ENCODE data around the gene RAB44. TPM values are rescaled to one million over a fixed set of nuclear protein-coding genes. Genes with fewer than 3 reads are reported as not detected.

The RAB44 gene
- total and polyA plus RNA-seq, 2 of the 13 experiments (the other 11 are each of a cell fraction or from before 2014, with no cell fraction given): not detected

DNA sequence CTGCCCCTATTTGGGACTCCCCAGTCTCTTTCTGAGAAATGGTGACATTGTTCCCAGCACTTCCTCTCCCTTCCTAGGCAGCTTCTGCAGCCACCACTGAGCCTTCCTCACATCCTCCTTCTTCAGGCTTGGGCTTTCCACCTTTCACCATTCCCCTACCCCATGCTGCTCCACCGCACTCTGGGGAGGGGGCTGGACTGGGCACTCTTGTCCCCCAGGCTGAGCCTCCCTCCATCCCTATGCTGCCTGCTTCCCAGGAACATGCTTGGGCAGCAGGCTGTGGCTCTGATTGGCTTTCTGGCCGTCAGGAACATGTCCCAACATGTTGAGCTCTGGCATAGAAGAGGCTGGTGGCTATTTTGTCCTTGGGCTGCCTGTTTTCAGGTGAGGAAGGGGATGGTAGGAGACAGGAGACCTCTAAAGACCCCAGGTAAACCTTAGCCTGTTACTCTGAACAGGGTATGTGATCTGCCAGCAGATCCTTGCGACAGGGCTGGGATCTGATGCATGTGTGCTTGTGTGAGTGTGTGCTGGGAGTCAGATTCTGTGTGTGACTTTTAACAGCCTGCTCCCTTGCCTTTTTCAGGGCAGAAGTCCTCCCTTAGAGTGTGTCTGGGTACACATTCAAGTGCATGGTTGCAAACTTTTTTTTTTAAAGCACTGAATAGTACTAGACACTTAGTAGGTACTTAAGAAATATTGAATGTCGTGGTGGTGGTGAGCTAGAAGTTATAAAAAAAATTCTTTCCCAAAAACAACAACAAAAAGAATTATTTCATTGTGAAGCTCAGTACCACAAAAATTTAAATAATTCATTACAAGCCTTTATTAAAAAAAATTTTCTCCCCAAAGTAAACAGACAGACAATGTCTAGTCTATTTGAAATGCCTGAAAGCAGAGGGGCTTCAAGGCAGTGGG, 21.2 kb upstream of the RAB44 start (continued):
- TF ChIP-seq, protein P1, sequence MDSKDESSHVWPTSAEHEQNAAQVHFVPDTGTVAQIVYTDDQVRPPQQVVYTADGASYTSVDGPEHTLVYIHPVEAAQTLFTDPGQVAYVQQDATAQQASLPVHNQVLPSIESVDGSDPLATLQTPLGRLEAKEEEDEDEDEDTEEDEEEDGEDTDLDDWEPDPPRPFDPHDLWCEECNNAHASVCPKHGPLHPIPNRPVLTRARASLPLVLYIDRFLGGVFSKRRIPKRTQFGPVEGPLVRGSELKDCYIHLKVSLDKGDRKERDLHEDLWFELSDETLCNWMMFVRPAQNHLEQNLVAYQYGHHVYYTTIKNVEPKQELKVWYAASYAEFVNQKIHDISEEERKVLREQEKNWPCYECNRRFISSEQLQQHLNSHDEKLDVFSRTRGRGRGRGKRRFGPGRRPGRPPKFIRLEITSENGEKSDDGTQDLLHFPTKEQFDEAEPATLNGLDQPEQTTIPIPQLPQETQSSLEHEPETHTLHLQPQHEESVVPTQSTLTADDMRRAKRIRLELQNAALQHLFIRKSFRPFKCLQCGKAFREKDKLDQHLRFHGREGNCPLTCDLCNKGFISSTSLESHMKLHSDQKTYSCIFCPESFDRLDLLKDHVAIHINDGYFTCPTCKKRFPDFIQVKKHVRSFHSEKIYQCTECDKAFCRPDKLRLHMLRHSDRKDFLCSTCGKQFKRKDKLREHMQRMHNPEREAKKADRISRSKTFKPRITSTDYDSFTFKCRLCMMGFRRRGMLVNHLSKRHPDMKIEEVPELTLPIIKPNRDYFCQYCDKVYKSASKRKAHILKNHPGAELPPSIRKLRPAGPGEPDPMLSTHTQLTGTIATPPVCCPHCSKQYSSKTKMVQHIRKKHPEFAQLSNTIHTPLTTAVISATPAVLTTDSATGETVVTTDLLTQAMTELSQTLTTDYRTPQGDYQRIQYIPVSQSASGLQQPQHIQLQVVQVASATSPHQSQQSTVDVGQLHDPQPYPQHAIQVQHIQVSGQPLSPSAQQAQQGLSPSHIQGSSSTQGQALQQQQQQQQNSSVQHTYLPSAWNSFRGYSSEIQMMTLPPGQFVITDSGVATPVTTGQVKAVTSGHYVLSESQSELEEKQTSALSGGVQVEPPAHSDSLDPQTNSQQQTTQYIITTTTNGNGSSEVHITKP (CRISPR knock-in tag; IDR thresholded peaks at IDR 0.05; ENCODE audit: low read depth): no peak
- TF ChIP-seq, protein P2, sequence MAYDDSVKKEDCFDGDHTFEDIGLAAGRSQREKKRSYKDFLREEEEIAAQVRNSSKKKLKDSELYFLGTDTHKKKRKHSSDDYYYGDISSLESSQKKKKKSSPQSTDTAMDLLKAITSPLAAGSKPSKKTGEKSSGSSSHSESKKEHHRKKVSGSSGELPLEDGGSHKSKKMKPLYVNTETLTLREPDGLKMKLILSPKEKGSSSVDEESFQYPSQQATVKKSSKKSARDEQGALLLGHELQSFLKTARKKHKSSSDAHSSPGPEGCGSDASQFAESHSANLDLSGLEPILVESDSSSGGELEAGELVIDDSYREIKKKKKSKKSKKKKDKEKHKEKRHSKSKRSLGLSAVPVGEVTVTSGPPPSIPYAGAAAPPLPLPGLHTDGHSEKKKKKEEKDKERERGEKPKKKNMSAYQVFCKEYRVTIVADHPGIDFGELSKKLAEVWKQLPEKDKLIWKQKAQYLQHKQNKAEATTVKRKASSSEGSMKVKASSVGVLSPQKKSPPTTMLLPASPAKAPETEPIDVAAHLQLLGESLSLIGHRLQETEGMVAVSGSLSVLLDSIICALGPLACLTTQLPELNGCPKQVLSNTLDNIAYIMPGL (CRISPR knock-in tag; IDR thresholded peaks at IDR 0.05; ENCODE audit: borderline replicate concordance in 1 of 2, low read depth in 1 of 2): peak in 1 of 2 experiments; percentile 42; a peak in 1 of 4 replicates
- TF ChIP-seq GABPB1 (CRISPR knock-in tag; IDR thresholded peaks at IDR 0.05): peak; percentile 59
- TF ChIP-seq, protein P3, sequence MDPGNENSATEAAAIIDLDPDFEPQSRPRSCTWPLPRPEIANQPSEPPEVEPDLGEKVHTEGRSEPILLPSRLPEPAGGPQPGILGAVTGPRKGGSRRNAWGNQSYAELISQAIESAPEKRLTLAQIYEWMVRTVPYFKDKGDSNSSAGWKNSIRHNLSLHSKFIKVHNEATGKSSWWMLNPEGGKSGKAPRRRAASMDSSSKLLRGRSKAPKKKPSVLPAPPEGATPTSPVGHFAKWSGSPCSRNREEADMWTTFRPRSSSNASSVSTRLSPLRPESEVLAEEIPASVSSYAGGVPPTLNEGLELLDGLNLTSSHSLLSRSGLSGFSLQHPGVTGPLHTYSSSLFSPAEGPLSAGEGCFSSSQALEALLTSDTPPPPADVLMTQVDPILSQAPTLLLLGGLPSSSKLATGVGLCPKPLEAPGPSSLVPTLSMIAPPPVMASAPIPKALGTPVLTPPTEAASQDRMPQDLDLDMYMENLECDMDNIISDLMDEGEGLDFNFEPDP (CRISPR knock-in tag; conservative IDR thresholded peaks at IDR 0.05): no peak
- TF ChIP-seq SNRNP70 (IDR thresholded peaks at IDR 0.05; ENCODE audit: low read depth, low read length): no peak
- peak; percentile 75 for TF ChIP-seq SAP130 (CRISPR knock-in tag; IDR thresholded peaks at IDR 0.05; ENCODE audit: low read depth)
- peak; percentile 70; the same call in 1 of the 2 replicates for TF ChIP-seq KDM3A (CRISPR knock-in tag; IDR thresholded peaks at IDR 0.05; ENCODE audit: low read depth)
- no peak for TF ChIP-seq ZNF282 (IDR thresholded peaks at IDR 0.05; ENCODE audit: partially characterized antibody)
- no peak for TF ChIP-seq ZNF543 (CRISPR knock-in tag; IDR thresholded peaks at IDR 0.05)
- no peak for TF ChIP-seq EED (CRISPR knock-in tag; IDR thresholded peaks at IDR 0.05)
- no peak; the same call in 1 of the 2 replicates for TF ChIP-seq SMAD1 (CRISPR knock-in tag; IDR thresholded peaks at IDR 0.05; ENCODE audit: borderline replicate concordance, low read depth)
- TF ChIP-seq NONO (IDR thresholded peaks at IDR 0.05): no peak
- peak; percentile 81 for TF ChIP-seq NONO (CRISPR knock-in tag; conservative IDR thresholded peaks at IDR 0.05)
- TF ChIP-seq, protein P4, sequence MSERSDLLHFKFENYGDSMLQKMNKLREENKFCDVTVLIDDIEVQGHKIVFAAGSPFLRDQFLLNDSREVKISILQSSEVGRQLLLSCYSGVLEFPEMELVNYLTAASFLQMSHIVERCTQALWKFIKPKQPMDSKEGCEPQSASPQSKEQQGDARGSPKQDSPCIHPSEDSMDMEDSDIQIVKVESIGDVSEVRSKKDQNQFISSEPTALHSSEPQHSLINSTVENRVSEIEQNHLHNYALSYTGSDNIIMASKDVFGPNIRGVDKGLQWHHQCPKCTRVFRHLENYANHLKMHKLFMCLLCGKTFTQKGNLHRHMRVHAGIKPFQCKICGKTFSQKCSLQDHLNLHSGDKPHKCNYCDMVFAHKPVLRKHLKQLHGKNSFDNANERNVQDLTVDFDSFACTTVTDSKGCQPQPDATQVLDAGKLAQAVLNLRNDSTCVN (CRISPR knock-in tag; IDR thresholded peaks at IDR 0.05; ENCODE audit: borderline replicate concordance): peak; percentile 85; the same call in 1 of the 2 replicates
- TF ChIP-seq ZNF124 (CRISPR knock-in tag; IDR thresholded peaks at IDR 0.05): 0 out of 2 replicates have a peak, but pooled peaks have one; percentile 29
- TF ChIP-seq PPARG (CRISPR knock-in tag; conservative IDR thresholded peaks at IDR 0.05): peak; percentile 20; the same call in 1 of the 2 replicates
- TF ChIP-seq, protein P5, sequence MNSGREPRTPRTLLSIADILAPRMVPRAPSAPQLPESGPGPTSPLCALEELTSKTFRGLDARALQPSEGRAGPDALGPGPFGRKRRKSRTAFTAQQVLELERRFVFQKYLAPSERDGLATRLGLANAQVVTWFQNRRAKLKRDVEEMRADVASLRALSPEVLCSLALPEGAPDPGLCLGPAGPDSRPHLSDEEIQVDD (CRISPR knock-in tag; IDR thresholded peaks at IDR 0.05; ENCODE audit: borderline replicate concordance): peak; percentile 70; the same call in 1 of the 2 replicates
- TF ChIP-seq NFE2L2 (IDR thresholded peaks at IDR 0.05; ENCODE audit: low read length): no peak
- TF ChIP-seq ZNF605 (CRISPR knock-in tag; IDR thresholded peaks at IDR 0.05): peak; percentile 35; the same call in 1 of the 2 replicates
- TF ChIP-seq PHF5A (CRISPR knock-in tag; IDR thresholded peaks at IDR 0.05; ENCODE audit: low read depth, unreplicated experiment): no peak
